GM12874 (cell line): ENCODE results near the gene UBXN1.

Source experiments
- CTCF ChIP-seq: IDR thresholded peaks from 2 replicates; pipeline ENCODE4 v1.5.1; 2011; ENCODE audit warnings: low read depth, mild to moderate bottlenecking, control low read depth, low read length, moderate library complexity; ENCODE audit not compliant: insufficient read depth

Gene UBXN1

GRCh38 chr11:62707277-62707861 is 28.5 kb upstream of the UBXN1 start, which contains the start of the genes BSCL2 and GNG3:
TSS of gene BSCL2 (minus strand) at chr11:62707424. CDS start at chr11:62707195, 229 bp downstream.
TSS of gene GNG3 (plus strand) at chr11:62707676. CDS start at chr11:62708296, 620 bp downstream.
- no peak for TF ChIP-seq CTCF

- no peak for TF ChIP-seq CTCF
Observed at GRCh38 chr11:62706850-62707247, 28.0 kb upstream of the UBXN1 start.

- TF ChIP-seq CTCF = no peak
Observed at GRCh38 chr11:62705880-62706849, 27.3 kb upstream of the UBXN1 start.

GRCh38 chr11:62705413-62705812 is 26.5 kb upstream of the UBXN1 start:
- no peak for TF ChIP-seq CTCF

GRCh38 chr11:62702246-62702645 is 23.4 kb upstream of the UBXN1 start:
- no peak for TF ChIP-seq CTCF

GRCh38 chr11:62694455-62695167 is 15.7 kb upstream of the UBXN1 start:
- TF ChIP-seq CTCF = peak; percentile 77

GRCh38 chr11:62689421-62690183 is 10.7 kb upstream of the UBXN1 start, which contains the start of gene LRRN4CL:
TSS of gene LRRN4CL (minus strand) at chr11:62689530. CDS start at chr11:62688508, 1,022 bp downstream.
- TF ChIP-seq CTCF = no peak
